Endometrium (tissue), 2 donors: ENCODE results near the gene GALR1.
"Not testable (repeated sequence)": the region's sequence is repeated elsewhere in the genome, so short reads cannot be mapped to it uniquely, and the experiment has no call there.

Experiments used
- FAIRE-seq: peaks from 2 replicates; lab custom pipeline; 2012; peaks lifted over from hg19 to GRCh38; lab: Jason Lieb, UNC
- donor health status: control.
- donor health status: control.

Gene GALR1

DNA sequence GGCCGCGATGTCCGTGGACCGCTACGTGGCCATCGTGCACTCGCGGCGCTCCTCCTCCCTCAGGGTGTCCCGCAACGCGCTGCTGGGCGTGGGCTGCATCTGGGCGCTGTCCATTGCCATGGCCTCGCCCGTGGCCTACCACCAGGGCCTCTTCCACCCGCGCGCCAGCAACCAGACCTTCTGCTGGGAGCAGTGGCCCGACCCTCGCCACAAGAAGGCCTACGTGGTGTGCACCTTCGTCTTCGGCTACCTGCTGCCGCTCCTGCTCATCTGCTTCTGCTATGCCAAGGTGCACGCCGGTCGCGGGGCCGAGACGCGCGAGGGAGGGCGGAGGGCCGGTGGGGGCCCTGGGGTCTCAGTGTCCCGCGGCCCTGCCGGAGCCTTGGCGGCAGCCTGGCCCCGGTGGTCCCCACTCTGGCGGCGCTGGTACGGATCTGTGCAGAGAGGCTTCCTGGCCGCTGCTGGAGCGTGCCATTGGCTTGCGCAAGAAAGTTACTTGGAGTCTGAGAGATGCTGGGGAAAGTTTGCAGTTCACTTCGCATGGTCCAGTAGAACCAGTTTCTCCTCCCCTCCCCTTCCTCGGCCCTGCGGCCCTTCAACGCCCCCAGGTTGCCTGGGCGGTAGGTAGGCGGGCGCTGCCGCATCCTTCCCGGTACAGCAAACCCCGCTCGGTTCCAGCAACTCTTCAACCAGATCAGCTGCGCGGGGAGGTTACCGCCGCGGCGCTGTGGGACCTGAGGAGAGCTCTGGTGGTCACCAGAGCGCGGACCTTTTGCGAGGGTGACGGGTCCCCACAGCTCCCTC is 1.5 kb downstream of the GALR1 start:
- no peak for FAIRE-seq

DNA sequence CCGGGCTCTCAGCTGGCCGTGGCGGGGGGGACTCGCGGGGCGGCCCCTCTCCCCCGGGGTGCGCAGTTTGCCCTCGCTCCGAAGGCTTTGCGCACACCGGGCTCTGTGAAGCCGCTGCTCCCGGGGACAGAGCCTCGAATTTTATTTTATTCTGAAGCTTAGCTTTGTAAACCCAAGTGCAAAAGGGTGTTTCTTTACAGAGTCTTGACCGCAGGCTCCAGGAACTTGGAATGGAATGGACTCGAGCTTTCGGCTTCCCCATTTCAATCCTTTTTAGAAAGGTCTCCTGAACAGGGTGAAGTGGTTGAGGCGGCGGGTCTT is 2.0 kb downstream of the GALR1 start:
- FAIRE-seq, result no peak

DNA sequence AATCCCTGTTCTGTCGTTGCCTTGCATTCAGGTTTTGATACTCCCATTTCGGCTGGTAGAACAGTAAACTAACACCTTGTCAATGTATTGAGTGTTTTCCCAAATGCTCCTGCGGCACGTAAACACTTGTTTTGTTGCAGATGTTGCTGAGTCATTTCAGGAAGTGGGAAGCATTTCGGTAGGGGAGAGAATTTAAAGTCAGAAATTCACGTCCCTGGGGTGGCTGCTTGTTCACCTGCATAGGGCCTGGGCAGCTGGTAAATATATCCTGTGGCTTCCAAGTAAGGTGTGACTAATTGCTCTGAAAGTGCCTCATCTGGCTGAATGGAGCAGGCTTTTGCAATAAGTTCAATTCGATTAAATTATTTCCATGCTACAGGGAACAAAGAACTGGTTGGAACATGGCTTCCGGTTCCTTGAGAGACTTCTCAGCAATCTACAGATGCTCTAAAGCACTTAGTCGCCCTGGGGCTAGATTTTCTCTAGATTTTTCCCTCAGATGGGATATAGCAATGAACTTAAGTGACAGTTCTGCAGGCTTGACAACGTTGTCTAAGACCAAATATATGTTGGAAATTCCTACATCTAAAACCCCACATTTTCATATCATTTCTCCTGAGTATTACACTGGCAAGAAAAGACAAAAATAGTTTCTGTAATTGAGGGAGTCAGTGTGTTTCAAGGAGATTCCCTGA is 5.2 kb downstream of the GALR1 start:
- FAIRE-seq, result no peak

DNA sequence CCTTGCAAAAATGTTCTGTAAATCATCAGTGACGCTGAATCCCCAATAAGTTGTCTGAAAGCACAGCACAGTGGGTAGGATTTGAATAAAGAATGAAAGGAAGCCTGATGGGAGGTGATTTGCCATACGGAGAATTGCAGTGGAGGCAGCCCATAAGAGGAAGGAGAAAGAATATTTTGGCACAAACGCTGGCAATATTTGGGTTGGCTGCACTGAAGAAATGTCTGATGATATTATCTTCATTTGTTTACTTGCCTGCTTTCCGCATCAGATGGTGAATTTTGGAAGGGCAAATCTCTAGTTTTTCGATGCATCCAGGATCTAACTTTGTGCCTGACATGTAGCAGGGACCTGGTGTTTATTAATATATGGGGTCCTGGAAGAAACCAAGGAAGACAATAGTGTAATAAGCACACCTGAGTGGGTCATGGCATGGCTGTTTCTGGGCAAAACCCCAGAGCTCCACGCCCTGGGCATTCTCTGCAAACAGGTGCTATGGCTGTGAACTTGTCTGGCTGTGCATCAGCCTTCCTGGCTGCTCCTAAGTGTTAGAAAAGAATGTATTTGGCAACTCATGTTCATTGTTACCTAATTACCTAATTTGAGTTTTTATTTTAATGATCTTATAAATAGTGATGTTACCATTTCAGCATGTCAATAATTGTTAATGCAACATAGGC is 5.9 kb downstream of the GALR1 start:
- no peak for FAIRE-seq

DNA sequence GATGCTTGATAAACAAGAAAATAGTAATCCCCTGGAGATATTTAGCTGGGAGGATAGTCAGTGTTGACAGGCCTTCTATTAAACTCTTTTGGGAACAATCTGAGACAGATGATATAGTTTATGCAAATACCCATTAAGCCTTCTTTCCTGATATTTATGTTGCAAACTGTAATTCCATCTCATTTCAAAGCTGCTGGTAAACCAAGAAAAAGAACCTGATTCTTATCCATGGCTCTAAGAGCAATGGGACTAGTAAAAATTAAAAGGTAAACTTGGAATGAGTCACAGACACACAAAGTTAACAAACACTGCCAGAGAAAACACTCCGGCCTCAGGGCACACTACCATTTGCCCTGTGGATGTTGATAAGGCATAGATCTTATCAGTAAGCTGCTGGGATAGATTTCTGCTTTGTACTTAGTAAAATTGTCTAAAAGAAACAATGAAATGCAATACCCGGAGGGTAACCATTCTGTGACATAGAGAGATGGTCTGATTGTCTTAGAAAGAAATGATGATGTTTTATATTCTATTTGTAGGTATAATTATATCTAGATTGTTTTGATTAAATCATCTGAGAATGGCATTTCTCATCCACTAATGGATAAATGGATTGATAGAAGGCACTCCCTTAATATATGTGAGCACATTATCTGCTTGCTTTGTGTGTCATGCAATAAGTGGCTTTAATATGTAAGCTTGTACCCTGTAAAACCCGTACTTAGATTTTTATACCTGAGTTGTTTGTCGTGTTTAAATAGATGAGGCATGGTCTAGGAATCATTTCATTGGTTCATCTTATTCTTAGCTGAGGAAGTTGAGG is 13.2 kb downstream of the GALR1 start:
- FAIRE-seq, result no peak

DNA sequence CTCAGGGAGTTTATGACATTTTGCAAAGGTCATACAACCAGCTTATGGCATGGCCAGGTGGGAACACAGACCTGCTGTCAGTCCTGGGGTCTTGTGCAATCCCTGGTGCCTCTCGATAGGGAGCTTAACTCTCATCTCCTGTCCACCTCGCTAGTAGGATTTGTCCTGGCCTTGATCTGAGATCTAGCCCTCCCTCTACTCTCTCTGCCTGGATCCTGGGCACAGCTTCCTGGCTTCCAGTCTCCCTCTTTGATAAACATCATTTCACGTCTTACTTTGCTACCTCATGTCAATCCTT is 13.8 kb downstream of the GALR1 start:
- no peak for FAIRE-seq

DNA sequence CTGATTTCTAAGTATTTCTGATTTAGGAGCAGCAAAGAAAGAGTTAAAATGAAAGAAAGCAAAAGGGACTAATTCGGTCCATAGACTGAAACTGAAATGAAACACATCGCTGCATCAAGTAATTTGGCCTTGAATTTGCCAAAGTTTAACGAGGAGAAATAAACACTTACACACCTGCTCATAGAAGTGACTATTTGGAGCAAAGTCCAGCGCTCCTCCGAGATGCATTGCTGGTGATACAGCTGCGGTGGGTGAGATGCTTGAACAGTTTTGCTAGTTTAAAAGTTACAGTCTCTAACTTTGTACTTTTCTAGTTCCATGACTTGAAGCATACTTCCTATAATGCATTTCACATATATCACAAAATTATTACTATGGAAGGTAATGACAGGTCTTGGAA is 18.3 kb downstream of the GALR1 start:
- FAIRE-seq, result no peak

DNA sequence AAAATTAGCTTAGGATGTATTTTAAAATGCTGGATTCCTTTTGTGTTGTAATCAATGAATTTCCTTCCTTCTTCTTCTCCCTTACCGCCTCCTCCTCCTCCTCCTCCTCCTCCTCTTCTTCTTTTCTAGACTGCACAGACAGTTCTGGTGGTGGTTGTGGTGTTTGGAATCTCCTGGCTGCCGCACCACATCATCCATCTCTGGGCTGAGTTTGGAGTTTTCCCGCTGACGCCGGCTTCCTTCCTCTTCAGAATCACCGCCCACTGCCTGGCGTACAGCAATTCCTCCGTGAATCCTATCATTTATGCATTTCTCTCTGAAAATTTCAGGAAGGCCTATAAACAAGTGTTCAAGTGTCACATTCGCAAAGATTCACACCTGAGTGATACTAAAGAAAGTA is 18.8 kb downstream of the GALR1 start:
- FAIRE-seq, result no peak

DNA sequence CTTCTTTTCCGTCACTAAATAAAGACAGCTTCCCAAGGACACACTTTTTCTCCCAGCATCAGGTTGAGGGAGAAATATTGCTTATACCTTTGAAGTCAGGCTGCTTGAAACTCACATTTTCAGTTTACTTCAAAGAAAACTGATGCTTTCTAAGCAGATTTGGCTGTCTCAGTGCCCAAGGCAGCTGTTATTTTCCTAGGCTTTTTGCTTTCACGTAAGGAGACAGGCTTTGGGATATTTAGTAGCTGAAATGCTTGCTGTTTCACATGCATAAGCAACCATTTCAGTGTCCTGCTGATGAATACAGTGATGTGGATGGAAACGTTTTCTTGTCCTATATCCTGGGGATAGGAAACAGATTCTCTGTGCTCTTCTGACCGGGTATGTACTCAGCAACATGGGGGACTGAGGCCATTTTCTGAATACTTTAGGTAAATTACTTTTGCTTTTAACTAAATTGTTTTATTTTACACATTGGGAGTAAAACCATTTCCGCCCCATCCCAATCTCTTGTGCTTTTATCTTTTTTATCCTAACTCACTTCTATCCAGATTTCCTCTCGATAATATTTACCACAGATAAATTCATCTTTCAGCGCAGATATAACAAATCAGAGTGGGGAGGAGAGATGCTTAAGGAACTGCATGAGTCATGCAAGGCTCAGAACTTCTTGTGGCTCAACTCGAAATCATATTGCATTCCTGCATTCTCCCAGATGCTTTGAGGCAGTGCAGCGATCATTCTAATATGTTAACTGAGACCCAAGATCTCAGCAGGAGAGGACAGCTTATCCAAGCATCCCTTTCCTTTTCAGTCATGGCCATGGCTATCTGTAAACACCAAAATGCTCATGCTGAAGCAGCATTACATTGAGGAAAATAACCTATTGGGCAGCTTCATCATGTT is 22.2 kb downstream of the GALR1 start:
- FAIRE-seq, result no peak

DNA sequence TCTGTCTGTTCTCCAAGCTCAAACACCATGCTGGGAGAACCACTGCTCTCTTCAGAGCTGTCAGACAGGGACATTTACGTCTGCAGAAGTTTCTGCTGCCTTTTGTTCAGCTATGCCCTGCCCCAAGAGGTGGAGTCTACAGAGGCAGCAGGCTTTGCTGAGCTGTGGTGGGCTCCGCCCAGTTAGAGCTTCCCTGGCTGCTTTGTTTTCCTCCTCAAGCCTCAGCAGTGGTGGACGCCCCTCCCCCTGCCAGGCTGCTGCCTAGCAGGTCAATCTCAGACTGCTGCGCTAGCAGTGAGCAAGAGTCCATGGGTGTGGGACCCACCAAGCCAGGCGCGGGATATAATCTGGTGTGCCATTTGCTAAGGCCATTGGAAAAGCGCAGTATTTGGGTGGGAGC is 41.2 kb downstream of the GALR1 start:
- FAIRE-seq, result not testable (repeated sequence)

DNA sequence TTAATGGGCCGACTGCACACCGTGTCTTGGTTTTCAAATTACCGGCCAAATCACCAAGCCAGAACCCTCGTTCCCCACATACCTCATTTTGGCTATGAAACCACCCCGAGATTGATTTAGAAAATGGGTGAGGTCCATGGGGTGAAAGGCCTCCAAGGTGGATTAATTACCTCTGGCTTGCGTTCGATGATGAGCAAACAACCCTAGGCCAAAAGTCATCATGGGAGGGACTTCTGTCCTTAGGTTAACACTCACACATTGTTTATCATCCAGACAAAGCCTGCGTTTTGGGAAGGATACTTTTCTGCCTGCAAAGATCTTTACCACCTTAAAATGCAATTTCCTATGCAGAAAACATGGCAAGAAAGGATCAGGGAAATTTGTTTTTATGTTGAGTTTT is 48.5 kb downstream of the GALR1 start:
- FAIRE-seq, result no peak

DNA sequence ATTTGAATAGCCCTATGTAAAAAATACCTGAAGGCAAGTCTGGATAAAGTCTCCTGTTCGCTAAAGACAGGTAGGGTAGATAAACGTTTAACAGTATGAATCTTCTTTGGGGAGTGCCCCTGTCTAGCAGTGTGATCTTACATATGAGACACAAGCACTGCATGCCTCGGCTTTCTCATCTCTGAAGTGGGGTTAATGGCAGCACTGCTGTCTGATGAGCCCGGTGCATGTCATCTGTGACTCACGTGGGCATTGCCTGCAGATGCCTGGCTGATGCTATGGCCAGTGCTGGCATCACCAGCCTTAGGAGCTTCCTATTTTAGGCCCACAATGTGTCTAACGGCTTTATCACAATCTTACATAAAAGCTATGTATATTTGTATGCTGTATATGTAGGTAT is 50.1 kb downstream of the GALR1 start:
- FAIRE-seq, result no peak

DNA sequence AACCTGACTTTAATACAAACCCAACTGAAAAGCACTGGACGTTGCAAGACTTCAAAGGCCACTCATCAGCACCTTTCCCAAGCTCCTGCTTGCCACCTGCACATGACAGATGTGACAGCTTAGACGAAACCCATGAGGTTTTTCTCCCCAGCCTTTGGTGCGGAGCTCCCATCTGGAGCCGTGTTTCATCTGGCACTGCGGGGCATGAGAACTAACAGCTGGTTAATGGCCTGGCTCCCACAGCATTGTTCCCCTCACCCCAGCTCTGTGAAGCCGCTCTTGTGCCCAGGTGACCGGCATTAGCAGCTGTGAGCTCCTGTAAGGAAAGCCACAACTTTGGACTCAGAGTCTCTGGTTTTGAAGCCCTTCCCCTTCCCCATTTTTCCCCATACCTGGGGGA is 50.9 kb downstream of the GALR1 start:
- FAIRE-seq, result no peak

DNA sequence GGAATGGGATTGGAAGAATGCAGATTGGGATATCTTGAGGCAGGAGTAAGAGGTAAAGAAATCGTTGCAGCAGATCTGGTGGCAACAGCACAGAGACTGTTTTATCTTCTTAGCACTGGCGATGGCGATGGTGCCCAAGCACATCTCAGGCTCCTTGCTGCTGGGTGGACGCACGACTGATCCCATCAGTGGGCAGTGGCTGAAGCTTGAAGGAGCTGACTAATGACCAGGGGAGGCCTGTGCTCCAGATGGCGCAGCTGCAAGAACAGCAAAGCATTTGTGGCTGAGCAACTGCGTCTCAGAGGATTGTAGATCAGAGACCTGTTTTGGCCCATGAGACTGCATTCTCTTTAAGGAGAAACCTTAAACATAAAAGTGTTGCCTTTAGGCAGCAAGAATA is 54.6 kb downstream of the GALR1 start:
- FAIRE-seq, result no peak

DNA sequence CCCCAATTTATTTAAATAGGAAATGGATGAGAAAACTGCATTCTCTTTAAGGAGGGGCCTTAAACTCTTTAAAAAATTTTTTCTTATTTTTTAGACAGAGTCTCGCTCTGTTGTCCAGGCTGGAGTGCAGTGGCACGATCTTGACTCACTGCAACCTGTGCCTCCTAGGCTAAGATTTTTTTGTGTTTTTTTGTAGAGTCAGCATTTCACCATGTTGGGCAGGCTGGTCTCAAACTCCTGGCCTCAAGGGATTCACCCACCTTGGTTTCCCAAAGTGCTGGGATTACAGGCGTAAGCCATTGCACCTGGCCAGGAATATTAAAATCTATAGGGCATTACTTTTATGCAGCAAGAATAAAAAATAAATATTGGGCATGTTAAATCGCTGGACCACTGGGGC is 56.0 kb downstream of the GALR1 start:
- FAIRE-seq, result no peak

DNA sequence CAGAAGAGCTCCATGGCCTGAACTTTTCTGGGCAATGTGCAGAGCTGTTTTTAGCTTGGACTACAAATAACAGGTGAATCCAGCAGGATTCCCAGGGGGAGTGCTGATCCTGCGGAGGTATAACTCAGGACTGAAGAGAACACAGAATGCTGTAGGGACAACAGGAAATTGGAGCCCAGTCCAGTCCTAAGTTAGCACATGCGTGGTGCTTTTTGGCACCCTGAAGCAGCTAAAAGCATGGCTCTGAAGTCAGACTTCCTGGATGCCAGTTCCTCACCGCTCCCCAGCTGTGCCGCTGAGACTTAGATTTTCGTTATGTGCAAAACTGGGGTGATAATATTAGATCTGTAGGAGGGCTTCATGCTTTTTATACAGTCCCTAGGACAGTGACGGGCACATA is 58.6 kb downstream of the GALR1 start:
- FAIRE-seq, result no peak

DNA sequence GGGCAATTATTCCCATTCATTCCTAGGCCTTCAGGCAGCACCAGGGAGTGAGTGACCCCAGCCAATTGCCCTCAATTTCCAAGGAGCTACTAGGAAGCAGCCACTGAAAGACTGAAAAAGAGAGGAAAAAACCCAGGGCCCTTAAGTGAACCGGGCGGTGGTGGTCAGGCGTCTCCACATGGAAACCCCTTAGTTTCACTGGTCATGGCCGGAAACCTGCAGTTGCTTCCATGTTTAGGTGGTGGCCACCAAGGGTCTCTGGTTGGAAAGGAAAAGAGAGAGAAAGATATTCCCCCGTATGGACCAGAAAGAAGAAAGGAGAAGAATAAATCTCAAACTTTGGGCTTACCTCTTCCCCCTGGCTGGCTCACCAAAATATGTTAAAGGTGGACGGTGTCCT is 64.9 kb downstream of the GALR1 start:
- FAIRE-seq, result no peak

DNA sequence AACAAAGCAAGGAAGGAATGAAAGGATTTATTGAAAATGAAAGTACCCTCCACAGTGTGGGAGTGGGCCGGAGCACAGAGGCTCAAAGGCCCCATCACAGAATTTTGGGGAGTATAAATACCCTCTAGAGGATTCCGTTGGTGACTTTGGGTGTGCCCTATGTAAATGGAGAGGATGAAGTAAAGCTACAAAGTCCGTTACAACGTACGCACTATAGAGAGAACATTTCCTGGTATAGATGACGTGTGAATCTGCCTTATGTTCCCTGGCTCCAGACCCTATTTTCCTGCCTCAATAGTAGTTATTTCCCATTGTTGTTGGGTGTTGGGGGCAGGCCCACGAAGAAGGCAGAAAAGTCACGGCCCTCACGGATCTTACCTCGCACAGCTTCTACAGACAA is 65.3 kb downstream of the GALR1 start:
- no peak for FAIRE-seq

DNA sequence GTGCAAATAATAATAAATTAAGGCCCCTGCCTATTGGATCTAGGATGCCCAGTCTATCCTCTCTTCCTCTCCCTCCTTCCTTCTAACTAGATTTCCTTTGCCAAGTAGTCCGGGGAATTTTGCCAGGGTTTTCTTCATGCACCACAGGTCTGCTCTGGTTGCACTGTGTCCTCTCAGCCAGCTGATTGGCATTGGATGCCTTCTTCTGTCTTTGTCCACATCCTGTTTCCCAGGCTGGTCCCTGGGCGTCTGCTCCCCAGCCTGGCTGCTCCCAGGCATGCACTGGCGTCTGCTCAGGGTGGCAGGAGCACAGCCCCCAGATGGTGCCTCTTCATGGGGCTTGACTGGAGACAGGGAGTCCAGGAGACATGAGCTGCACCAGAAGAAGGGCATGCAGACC is 66.4 kb downstream of the GALR1 start:
- no peak for FAIRE-seq

DNA sequence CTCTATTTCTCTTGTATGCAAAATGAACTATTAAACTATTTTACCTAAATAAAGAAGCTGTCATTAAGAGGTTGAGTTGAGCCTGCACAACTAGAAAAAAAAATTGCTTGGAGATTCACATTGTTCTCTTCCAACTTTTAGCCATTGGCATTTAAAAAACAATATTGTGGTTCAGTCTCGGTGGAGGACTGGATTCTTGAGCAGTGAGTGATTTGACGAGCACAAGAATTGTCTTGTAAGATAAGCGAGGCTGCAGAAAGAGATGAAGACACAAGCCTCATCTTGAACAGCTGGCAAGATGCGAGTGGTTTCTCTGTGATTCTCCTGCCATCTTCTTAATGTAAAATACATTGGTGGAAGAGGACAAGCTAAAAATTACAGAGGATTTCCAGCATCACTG is 67.0 kb downstream of the GALR1 start:
- FAIRE-seq, result no peak

DNA sequence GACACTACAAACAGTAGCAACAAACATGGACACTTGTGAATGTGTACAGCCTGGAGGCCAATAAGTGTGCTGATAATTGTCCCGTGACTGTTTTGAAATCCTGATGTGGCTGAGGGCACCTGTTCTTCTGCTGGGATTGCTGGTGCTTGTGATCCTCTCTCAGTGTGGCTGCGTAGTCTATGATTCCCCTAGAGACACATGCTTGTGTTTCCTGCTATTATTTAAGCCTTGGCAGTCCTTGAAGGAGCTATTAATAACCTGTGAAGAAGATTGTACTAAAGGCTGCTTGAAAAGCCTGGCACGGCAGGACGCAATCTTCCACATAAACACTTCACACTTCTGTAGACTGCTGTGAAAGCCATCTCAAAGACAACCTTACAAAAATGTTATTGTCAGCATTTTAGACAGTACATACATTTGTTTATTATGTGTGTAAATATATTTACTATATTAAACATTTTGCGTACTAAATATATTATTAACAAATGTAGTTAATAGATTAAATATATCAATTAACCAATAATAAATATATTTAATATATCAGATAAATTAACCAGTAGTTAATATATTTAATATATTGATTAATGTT is 71.4 kb downstream of the GALR1 start:
- no peak for FAIRE-seq
